Activated CD8-positive, alpha-beta memory T cell treated with anti-CD3 and anti-CD28 coated beads, Interleukin-2, amount 50 U/mL, for 1 hour (primary cell): ENCODE data around the gene ARHGAP4.

Experiments used
- DNase-seq: peaks from one replicate; pipeline ENCODE4 v3.0.0-alpha.2; 2020; ENCODE audit errors: extremely low read depth

The ARHGAP4 gene

GRCh38 chrX:153867671-153868070 lies 58.4 kb downstream of the ARHGAP4 start:
- no peak for DNase-seq

GRCh38 chrX:153867139-153867538 lies 58.9 kb downstream of the ARHGAP4 start:
- no peak for DNase-seq

- no peak for DNase-seq
Observed at GRCh38 chrX:153866302-153867019, 59.6 kb downstream of the ARHGAP4 start.

GRCh38 chrX:153865685-153866084 lies 60.4 kb downstream of the ARHGAP4 start:
- no peak for DNase-seq

GRCh38 chrX:153865321-153865580 lies 60.8 kb downstream of the ARHGAP4 start:
- no peak for DNase-seq

GRCh38 chrX:153864561-153865320 lies 61.3 kb downstream of the ARHGAP4 start:
- no peak for DNase-seq

GRCh38 chrX:153864101-153864500 lies 62.0 kb downstream of the ARHGAP4 start:
- no peak for DNase-seq

- DNase-seq: no peak
Observed at GRCh38 chrX:153863251-153863991, 62.6 kb downstream of the ARHGAP4 start.

GRCh38 chrX:153862369-153863250 lies 63.5 kb downstream of the ARHGAP4 start:
- no peak for DNase-seq

GRCh38 chrX:153861733-153862310 lies 64.2 kb downstream of the ARHGAP4 start:
- DNase-seq: no peak

- DNase-seq: no peak
Observed at GRCh38 chrX:153861151-153861550, 64.9 kb downstream of the ARHGAP4 start.
